ENCODE data around the gene ZFHX3. TPM values are rescaled to one million over a fixed set of nuclear protein-coding genes. Genes with fewer than 3 reads are reported as not detected.

ZFHX3 gene
- total RNA-seq, 6 experiments from 2014 or later: 7.1 to 9.4 (median 7.7) TPM

- Histone ChIP-seq H3K27me3 (no peaks in the 10 kb centered on the region), H3K27ac (peak overlapping the region in 2 of 3 donors; percentile 18 to 43), H3K9me3 (no peaks in the 10 kb centered on the region), H3K4me1 (peaks cover 0 to 35% (median 9%) of the 10 kb centered on the region in 4 donors), H3K4me3 (no peak overlapping the region), H3K36me3 (peaks cover 0 to 8% (median 0%) of the 10 kb centered on the region in 4 donors)
- WGBS (ENCODE audit: insufficient coverage, low coverage, low lambda C conversion rate, missing lambda C conversion rate): 31% methylated on average over 11 of the region's 11 CpGs
- intact Hi-C loops (cut with DNase I): no loop called here
- ATAC-seq: peak; percentile 80 to 90 (median 86)
- TF ChIP-seq POLR2A (IDR thresholded peaks at IDR 0.05): no peak
- no peak for TF ChIP-seq CTCF (IDR thresholded peaks at IDR 0.05)
- DNase-seq: peak in 1 of 3 donors; percentile 74
These were observed 221.9 kb downstream of the ZFHX3 start for GRCh38 chr16:72825912-72826621.

GRCh38 chr16:72824761-72825160 lies 223.2 kb downstream of the ZFHX3 start:
- TF ChIP-seq CTCF (IDR thresholded peaks at IDR 0.05) (no peak), POLR2A (IDR thresholded peaks at IDR 0.05) (no peak)
- DNase-seq: no peak
- no peak for ATAC-seq
- Histone ChIP-seq H3K4me1 (peaks cover 0 to 35% (median 9%) of the 10 kb centered on the region in 4 donors), H3K4me3 (no peak overlapping the region), H3K36me3 (peaks cover 0 to 8% (median 0%) of the 10 kb centered on the region in 4 donors), H3K27ac (no peak overlapping the region), H3K9me3 (no peaks in the 10 kb centered on the region), H3K27me3 (no peaks in the 10 kb centered on the region)
- intact Hi-C loops (cut with DNase I): no loop called here
- WGBS (ENCODE audit: insufficient coverage, low coverage, low lambda C conversion rate, missing lambda C conversion rate): 40% methylated on average over 2 of the region's 5 CpGs

GRCh38 chr16:72824027-72824426 lies 223.9 kb downstream of the ZFHX3 start:
- H3K27me3 ChIP-seq: no peaks in the 10 kb centered on the region
- no peak overlapping the region for H3K27ac ChIP-seq
- DNase-seq (no peak), ATAC-seq (no peak)
- H3K4me1 ChIP-seq: peaks cover 0 to 35% (median 9%) of the 10 kb centered on the region in 4 donors
- H3K4me3 ChIP-seq: no peak overlapping the region
- H3K9me3 ChIP-seq: no peaks in the 10 kb centered on the region
- WGBS (ENCODE audit: insufficient coverage, low coverage, low lambda C conversion rate, missing lambda C conversion rate): 89% methylated on average over 4 of the region's 4 CpGs
- intact Hi-C loops (cut with DNase I): no loop called here
- TF ChIP-seq CTCF (IDR thresholded peaks at IDR 0.05): no peak
- TF ChIP-seq POLR2A (IDR thresholded peaks at IDR 0.05): no peak
- peaks cover 0 to 3% (median 0%) of the 10 kb centered on the region in 4 donors for H3K36me3 ChIP-seq

GRCh38 chr16:72821185-72821950 lies 226.6 kb downstream of the ZFHX3 start:
- TF ChIP-seq CTCF (IDR thresholded peaks at IDR 0.05): no peak
- no peak for TF ChIP-seq POLR2A (IDR thresholded peaks at IDR 0.05)
- no peaks in the 10 kb centered on the region for H3K27me3 ChIP-seq
- no peak overlapping the region for H3K27ac ChIP-seq
- intact Hi-C loops (cut with DNase I): no loop called here
- DNase-seq (no peak), ATAC-seq (peak in 2 of 4 donors; percentile 47 to 50)
- no peak overlapping the region for H3K4me3 ChIP-seq
- 76% methylated on average over 8 of the region's 9 CpGs for WGBS (ENCODE audit: insufficient coverage, low coverage, low lambda C conversion rate, missing lambda C conversion rate)
- no peaks in the 10 kb centered on the region for H3K36me3 ChIP-seq
- H3K9me3 ChIP-seq: no peaks in the 10 kb centered on the region
- H3K4me1 ChIP-seq: peaks cover 0 to 10% (median 0%) of the 10 kb centered on the region in 4 donors

Measured in right lobe of liver (tissue), 6 donors.